Camera-type eye (tissue), 1 donor: ENCODE measurements around the gene TICAM1. TPM values are rescaled to one million over a fixed set of nuclear protein-coding genes. Genes with fewer than 3 reads are reported as not detected.

Source experiments
- total RNA-seq: library from RNA; depleted of rRNA; stranded (reverse); fragments of >200 nt; gene quantifications from one replicate; pipeline ENCODE4 v1.2.3, GENCODE V29; 2014

TICAM1 gene
- 3.7 TPM for total RNA-seq

GRCh38 chr19:4831304-4831978 lies at the start of gene TICAM1:
Gene TICAM1, minus strand, starts transcription at chr19:4831712. Its CDS starts 13,335 bp downstream, at chr19:4818377.

GRCh38 chr19:4867534-4868285 lies 36.2 kb upstream of the TICAM1 start, which contains the start of gene PLIN3:
Gene PLIN3, minus strand, starts transcription at chr19:4867667. Its CDS starts 6,273 bp downstream, at chr19:4861394.

GRCh38 chr19:4791183-4792018 lies 40.1 kb downstream of the TICAM1 start, which contains the start of gene FEM1A:
Gene FEM1A, plus strand, starts transcription at chr19:4791734. Its CDS starts 121 bp downstream, at chr19:4791855.

Other genes starting within 250 kb of the TICAM1 start
- 5.5 TPM for gene TNFAIP8L1, start 192.2 kb downstream of the TICAM1 start, total RNA-seq
- 31.3 TPM for gene MYDGF, start 161.4 kb downstream of the TICAM1 start, total RNA-seq
- gene DPP9, start 107.9 kb downstream of the TICAM1 start, total RNA-seq: 41.6 TPM
- 19.0 TPM for gene FEM1A, start 40.0 kb downstream of the TICAM1 start, total RNA-seq
- 82.9 TPM for gene PLIN3, start 36.0 kb upstream of the TICAM1 start, total RNA-seq
- gene ARRDC5, start 71.2 kb upstream of the TICAM1 start, total RNA-seq: not detected
- gene UHRF1, start 77.8 kb upstream of the TICAM1 start, total RNA-seq: 28.5 TPM
- 82.9 TPM for gene KDM4B, start 137.4 kb upstream of the TICAM1 start, total RNA-seq